ENCODE data around the gene SEC31B.

SEC31B gene

GRCh38 chr10:100468322-100468721 lies 51.3 kb downstream of the SEC31B start:
- H3K4me3 ChIP-seq (replicated peaks; ENCODE audit: low read depth, low read length) = no peak overlapping the region
- no peak for DNase-seq (ENCODE audit: extremely low read depth, low read depth)
- TF ChIP-seq, protein P1, sequence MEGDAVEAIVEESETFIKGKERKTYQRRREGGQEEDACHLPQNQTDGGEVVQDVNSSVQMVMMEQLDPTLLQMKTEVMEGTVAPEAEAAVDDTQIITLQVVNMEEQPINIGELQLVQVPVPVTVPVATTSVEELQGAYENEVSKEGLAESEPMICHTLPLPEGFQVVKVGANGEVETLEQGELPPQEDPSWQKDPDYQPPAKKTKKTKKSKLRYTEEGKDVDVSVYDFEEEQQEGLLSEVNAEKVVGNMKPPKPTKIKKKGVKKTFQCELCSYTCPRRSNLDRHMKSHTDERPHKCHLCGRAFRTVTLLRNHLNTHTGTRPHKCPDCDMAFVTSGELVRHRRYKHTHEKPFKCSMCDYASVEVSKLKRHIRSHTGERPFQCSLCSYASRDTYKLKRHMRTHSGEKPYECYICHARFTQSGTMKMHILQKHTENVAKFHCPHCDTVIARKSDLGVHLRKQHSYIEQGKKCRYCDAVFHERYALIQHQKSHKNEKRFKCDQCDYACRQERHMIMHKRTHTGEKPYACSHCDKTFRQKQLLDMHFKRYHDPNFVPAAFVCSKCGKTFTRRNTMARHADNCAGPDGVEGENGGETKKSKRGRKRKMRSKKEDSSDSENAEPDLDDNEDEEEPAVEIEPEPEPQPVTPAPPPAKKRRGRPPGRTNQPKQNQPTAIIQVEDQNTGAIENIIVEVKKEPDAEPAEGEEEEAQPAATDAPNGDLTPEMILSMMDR (IDR thresholded peaks at IDR 0.05; ENCODE audit: low read depth, low read length, missing control alignments) = no peak

DNA sequence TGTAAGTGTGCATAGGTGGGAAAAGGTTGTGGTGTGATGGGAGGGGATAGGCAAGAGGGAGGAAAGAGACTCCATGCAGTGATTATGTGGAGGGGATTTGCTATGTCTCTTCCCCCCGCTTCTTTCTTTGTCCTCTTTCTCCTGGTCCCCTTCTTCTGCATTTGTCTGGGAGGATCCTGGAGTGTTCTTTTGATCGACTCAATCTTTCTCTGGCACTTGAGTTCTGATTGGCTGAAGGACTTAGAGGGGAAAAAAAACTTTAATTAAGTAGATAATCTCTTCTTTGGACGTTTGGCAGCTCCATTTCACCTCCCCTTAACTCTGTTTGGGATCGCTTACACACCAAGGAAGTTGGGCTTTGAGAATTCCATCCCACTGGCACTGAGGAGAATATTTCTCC lies 57.0 kb downstream of the SEC31B start, which contains the start of gene WNT8B:
TSS of gene WNT8B (plus strand) at position 301 of the 400 bp plus-strand sequence. CDS start 160 bp downstream, outside the sequence.
- no peak for DNase-seq (ENCODE audit: extremely low read depth, low read depth)
- TF ChIP-seq, protein P1 (IDR thresholded peaks at IDR 0.05; ENCODE audit: low read depth, low read length, missing control alignments) = no peak
- H3K4me3 ChIP-seq (replicated peaks; ENCODE audit: low read depth, low read length) = no peak within 1 kb of the TSS

DNA sequence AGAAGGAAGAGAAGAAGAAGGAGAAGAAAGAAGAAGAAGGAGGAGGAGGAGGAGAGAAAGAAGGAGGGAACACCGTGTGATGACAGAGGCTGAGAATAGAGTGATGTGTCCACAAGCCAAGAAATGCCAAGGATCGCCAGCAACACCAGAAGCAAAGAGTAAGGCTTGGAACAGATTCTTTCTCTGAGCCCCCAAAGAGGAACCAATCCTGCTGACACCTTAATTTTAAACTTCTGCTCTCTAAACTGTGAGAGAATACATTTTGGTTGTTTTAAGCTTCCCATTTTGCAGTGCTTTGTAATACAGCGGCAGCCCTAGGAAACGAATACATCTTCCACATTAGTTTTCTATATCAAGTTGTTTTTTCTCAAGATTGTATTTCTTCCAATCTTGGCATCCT lies 70.7 kb downstream of the SEC31B start:
- no peak for DNase-seq (ENCODE audit: extremely low read depth, low read depth)

DNA sequence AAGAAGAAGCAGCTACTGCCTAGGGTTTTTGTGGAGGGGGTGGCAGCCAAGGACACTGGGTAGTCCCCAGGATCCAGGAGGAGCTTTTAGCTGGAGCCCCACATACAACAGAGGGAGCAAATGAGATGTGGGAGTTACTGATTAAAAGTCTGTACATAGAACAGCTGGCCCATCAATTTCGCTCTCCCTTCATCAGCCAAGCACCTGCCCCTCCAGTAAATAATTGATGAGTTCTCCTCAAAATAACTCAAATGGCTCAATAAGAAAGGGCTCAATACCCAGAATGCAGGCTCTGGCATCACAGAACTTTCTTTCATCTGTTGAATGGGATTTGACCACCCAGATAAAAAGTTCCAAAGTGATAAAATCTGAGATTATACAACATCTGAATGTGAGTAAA lies 72.0 kb downstream of the SEC31B start:
- H3K4me3 ChIP-seq (replicated peaks; ENCODE audit: low read depth, low read length) = no peak overlapping the region
- TF ChIP-seq, protein P1 (IDR thresholded peaks at IDR 0.05; ENCODE audit: low read depth, low read length, missing control alignments) = no peak
- no peak for DNase-seq (ENCODE audit: extremely low read depth, low read depth)

More for the DNA sequence above, 70.7 kb downstream of the SEC31B start:
- TF ChIP-seq, protein P1 (IDR thresholded peaks at IDR 0.05; ENCODE audit: low read depth, low read length, missing control alignments) = no peak
- no peak overlapping the region for H3K4me3 ChIP-seq (replicated peaks; ENCODE audit: low read depth, low read length)

- TF ChIP-seq, protein P1 (IDR thresholded peaks at IDR 0.05; ENCODE audit: low read depth, low read length, missing control alignments) = no peak
- DNase-seq (ENCODE audit: extremely low read depth, low read depth) = peak; percentile 2
- H3K4me3 ChIP-seq (replicated peaks; ENCODE audit: low read depth, low read length) = no peak overlapping the region
These were observed 73.4 kb downstream of the SEC31B start for GRCh38 chr10:100446130-100446761.

- TF ChIP-seq, protein P1 (IDR thresholded peaks at IDR 0.05; ENCODE audit: low read depth, low read length, missing control alignments) = no peak
- no peak for DNase-seq (ENCODE audit: extremely low read depth, low read depth)
- no peak overlapping the region for H3K4me3 ChIP-seq (replicated peaks; ENCODE audit: low read depth, low read length)
These were observed 77.1 kb downstream of the SEC31B start for GRCh38 chr10:100442548-100442947.

All from HFF-Myc (cell line).